ENCODE measurements around the gene STAB1. TPM values are rescaled to one million over a fixed set of nuclear protein-coding genes. Genes with fewer than 3 reads are reported as not detected.

STAB1 gene
- total and polyA plus RNA-seq, 3 experiments from 2014 or later: 0.05 to 9.7 (median 7.6) TPM

- Histone ChIP-seq H3K4me1 (ENCODE audit: insufficient read depth, low read length) (peaks cover 30% of the 10 kb centered on the region), H3K27ac (ENCODE audit: low read depth, low read length) (no peak overlapping the region), H3K9me3 (ENCODE audit: low read length) (no peaks in the 10 kb centered on the region), H3K4me3 (ENCODE audit: low read length) (no peak overlapping the region), H3K36me3 (ENCODE audit: insufficient read depth, low read length) (no peaks in the 10 kb centered on the region), H3K27me3 (ENCODE audit: insufficient read depth, low read length, poor library complexity, severe bottlenecking) (no peaks in the 10 kb centered on the region)
- peaks cover 0 to 2% of the 10 kb centered on the region in 2 donors for H3K27me3 Mint-ChIP-seq
- H3K4me3 Mint-ChIP-seq: peak overlapping the region; percentile 16 to 66 (median 41)
- ChIA-PET POLR2A (no interaction called here), CTCF (no interaction called here)
- no peak for DNase-seq
- H3K27ac Mint-ChIP-seq: peak overlapping the region; percentile 17 to 93 (median 78)
- no peaks in the 10 kb centered on the region for H3K9me3 Mint-ChIP-seq
- H3K36me3 Mint-ChIP-seq: peaks cover 0 to 35% (median 3%) of the 10 kb centered on the region in 3 donors
- peaks cover 43 to 64% (median 55%) of the 10 kb centered on the region in 3 donors for H3K4me1 Mint-ChIP-seq
Measured at GRCh38 chr3:52539010-52539653, 44.0 kb downstream of the STAB1 start.

- Histone ChIP-seq H3K27ac (ENCODE audit: low read depth, low read length) (no peak overlapping the region), H3K27me3 (ENCODE audit: insufficient read depth, low read length, poor library complexity, severe bottlenecking) (no peaks in the 10 kb centered on the region), H3K4me3 (ENCODE audit: low read length) (no peak overlapping the region), H3K9me3 (ENCODE audit: low read length) (no peaks in the 10 kb centered on the region), H3K36me3 (ENCODE audit: insufficient read depth, low read length) (no peaks in the 10 kb centered on the region), H3K4me1 (ENCODE audit: insufficient read depth, low read length) (peaks cover 25% of the 10 kb centered on the region)
- Mint-ChIP-seq H3K4me3 (peak overlapping the region in 1 of 7 donors; percentile 49), H3K27ac (peak overlapping the region in 2 of 8 donors; percentile 45 to 47), H3K36me3 (peaks cover 0 to 46% (median 3%) of the 10 kb centered on the region in 3 donors), H3K9me3 (no peaks in the 10 kb centered on the region), H3K27me3 (no peaks in the 10 kb centered on the region), H3K4me1 (peaks cover 36 to 52% (median 51%) of the 10 kb centered on the region in 3 donors)
- no peak for DNase-seq
- POLR2A ChIA-PET: no interaction called here
- CTCF ChIA-PET: no interaction called here
Measured at GRCh38 chr3:52541050-52541449, 45.9 kb downstream of the STAB1 start.

DNA sequence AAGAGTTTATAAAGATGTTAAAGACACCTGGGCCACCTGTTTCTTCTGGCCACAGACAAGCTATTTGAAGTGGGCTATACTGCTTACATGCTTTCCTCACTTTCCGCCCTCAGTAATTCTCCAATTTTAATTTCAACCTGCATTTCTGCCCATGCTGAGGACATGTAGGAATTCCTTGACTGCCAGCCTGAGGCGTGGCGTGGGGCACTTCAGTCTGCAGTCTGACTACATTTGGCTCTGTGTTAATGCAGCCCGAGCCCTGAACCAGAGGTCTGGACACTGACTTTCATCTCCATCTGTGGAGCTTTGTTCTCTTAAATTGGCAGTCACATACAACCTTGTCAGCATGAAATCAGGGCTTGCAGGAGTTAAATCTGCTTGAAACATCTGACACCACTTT, 49.8 kb downstream of the STAB1 start:
- POLR2A ChIA-PET: interaction anchor here (0.6 kb wide), 1 partner anchor 254 kb away, joined by 3 read pairs; no protein-coding TSS in a partner anchor
- Mint-ChIP-seq H3K27ac (peak overlapping the region in 4 of 8 donors; percentile 21 to 65 (median 56)), H3K36me3 (peaks cover 0 to 61% (median 3%) of the 10 kb centered on the region in 3 donors), H3K4me1 (peaks cover 7 to 18% (median 14%) of the 10 kb centered on the region in 3 donors), H3K9me3 (no peaks in the 10 kb centered on the region), H3K4me3 (no peak overlapping the region), H3K27me3 (no peaks in the 10 kb centered on the region)
- H3K4me1 ChIP-seq (ENCODE audit: insufficient read depth, low read length): no peaks in the 10 kb centered on the region
- H3K27ac ChIP-seq (ENCODE audit: low read depth, low read length): no peak overlapping the region
- H3K27me3 ChIP-seq (ENCODE audit: insufficient read depth, low read length, poor library complexity, severe bottlenecking): no peaks in the 10 kb centered on the region
- no peak for DNase-seq
- H3K36me3 ChIP-seq (ENCODE audit: insufficient read depth, low read length): no peaks in the 10 kb centered on the region
- H3K4me3 ChIP-seq (ENCODE audit: low read length): no peak overlapping the region
- CTCF ChIA-PET: no interaction called here
- no peaks in the 10 kb centered on the region for H3K9me3 ChIP-seq (ENCODE audit: low read length)

GRCh38 chr3:52546111-52546901, 51.2 kb downstream of the STAB1 start:
- Mint-ChIP-seq H3K27me3 (no peaks in the 10 kb centered on the region), H3K27ac (peak overlapping the region in 4 of 8 donors; percentile 32 to 60 (median 34)), H3K4me3 (no peak overlapping the region), H3K36me3 (peaks cover 0 to 61% (median 5%) of the 10 kb centered on the region in 3 donors), H3K4me1 (peaks cover 2 to 11% (median 3%) of the 10 kb centered on the region in 3 donors), H3K9me3 (no peaks in the 10 kb centered on the region)
- ChIA-PET CTCF (no interaction called here), POLR2A (no interaction called here)
- no peaks in the 10 kb centered on the region for H3K9me3 ChIP-seq (ENCODE audit: low read length)
- H3K4me1 ChIP-seq (ENCODE audit: insufficient read depth, low read length): no peaks in the 10 kb centered on the region
- no peaks in the 10 kb centered on the region for H3K27me3 ChIP-seq (ENCODE audit: insufficient read depth, low read length, poor library complexity, severe bottlenecking)
- no peak overlapping the region for H3K4me3 ChIP-seq (ENCODE audit: low read length)
- peaks cover 6% of the 10 kb centered on the region for H3K36me3 ChIP-seq (ENCODE audit: insufficient read depth, low read length)
- DNase-seq: no peak
- H3K27ac ChIP-seq (ENCODE audit: low read depth, low read length): no peak overlapping the region

GRCh38 chr3:52547143-52547542, 52.0 kb downstream of the STAB1 start:
- ChIA-PET POLR2A (no interaction called here), CTCF (no interaction called here)
- peaks cover 0 to 5% (median 1%) of the 10 kb centered on the region in 3 donors for H3K4me1 Mint-ChIP-seq

GRCh38 chr3:52551118-52551517, 56.0 kb downstream of the STAB1 start:
- Histone ChIP-seq H3K36me3 (ENCODE audit: insufficient read depth, low read length) (peaks cover 26% of the 10 kb centered on the region), H3K27me3 (ENCODE audit: insufficient read depth, low read length, poor library complexity, severe bottlenecking) (no peaks in the 10 kb centered on the region), H3K4me3 (ENCODE audit: low read length) (no peak overlapping the region), H3K4me1 (ENCODE audit: insufficient read depth, low read length) (no peaks in the 10 kb centered on the region), H3K27ac (ENCODE audit: low read depth, low read length) (no peak overlapping the region), H3K9me3 (ENCODE audit: low read length) (no peaks in the 10 kb centered on the region)
- Mint-ChIP-seq H3K27ac (peak overlapping the region in 3 of 8 donors; percentile 6 to 55 (median 54)), H3K4me1 (peaks cover 0 to 4% (median 1%) of the 10 kb centered on the region in 3 donors), H3K27me3 (no peaks in the 10 kb centered on the region), H3K36me3 (peaks cover 0 to 75% (median 9%) of the 10 kb centered on the region in 3 donors), H3K4me3 (no peak overlapping the region), H3K9me3 (no peaks in the 10 kb centered on the region)
- ChIA-PET CTCF (no interaction called here), POLR2A (no interaction called here)
- no peak for DNase-seq

More at GRCh38 chr3:52547143-52547542, 52.0 kb downstream of the STAB1 start:
- Mint-ChIP-seq H3K9me3 (no peaks in the 10 kb centered on the region), H3K27me3 (no peaks in the 10 kb centered on the region), H3K36me3 (peaks cover 0 to 61% (median 5%) of the 10 kb centered on the region in 3 donors), H3K27ac (peak overlapping the region in 3 of 8 donors; percentile 23 to 54 (median 33)), H3K4me3 (no peak overlapping the region)
- DNase-seq: no peak
- H3K36me3 ChIP-seq (ENCODE audit: insufficient read depth, low read length): peaks cover 10% of the 10 kb centered on the region
- no peak overlapping the region for H3K4me3 ChIP-seq (ENCODE audit: low read length)
- H3K4me1 ChIP-seq (ENCODE audit: insufficient read depth, low read length): no peaks in the 10 kb centered on the region
- H3K27ac ChIP-seq (ENCODE audit: low read depth, low read length): no peak overlapping the region
- H3K9me3 ChIP-seq (ENCODE audit: low read length): no peaks in the 10 kb centered on the region
- H3K27me3 ChIP-seq (ENCODE audit: insufficient read depth, low read length, poor library complexity, severe bottlenecking): no peaks in the 10 kb centered on the region

- H3K9me3 Mint-ChIP-seq: no peaks in the 10 kb centered on the region
- no peaks in the 10 kb centered on the region for H3K27me3 ChIP-seq (ENCODE audit: insufficient read depth, low read length, poor library complexity, severe bottlenecking)
- CTCF ChIA-PET: no interaction called here
- H3K36me3 Mint-ChIP-seq: peaks cover 0 to 79% (median 9%) of the 10 kb centered on the region in 3 donors
- H3K4me1 Mint-ChIP-seq: peaks cover under 1 to 6% (median 1%) of the 10 kb centered on the region in 3 donors
- no peak for DNase-seq
- peak overlapping the region in 2 of 8 donors; percentile 65 to 69 for H3K27ac Mint-ChIP-seq
- H3K4me3 Mint-ChIP-seq: no peak overlapping the region
- no peaks in the 10 kb centered on the region for H3K4me1 ChIP-seq (ENCODE audit: insufficient read depth, low read length)
- H3K27me3 Mint-ChIP-seq: no peaks in the 10 kb centered on the region
- H3K9me3 ChIP-seq (ENCODE audit: low read length): no peaks in the 10 kb centered on the region
- H3K4me3 ChIP-seq (ENCODE audit: low read length): no peak overlapping the region
- H3K36me3 ChIP-seq (ENCODE audit: insufficient read depth, low read length): peaks cover 26% of the 10 kb centered on the region
- H3K27ac ChIP-seq (ENCODE audit: low read depth, low read length): no peak overlapping the region
- POLR2A ChIA-PET: no interaction called here
Measured at GRCh38 chr3:52552089-52552488, 57.0 kb downstream of the STAB1 start.
